ENCODE data around the gene FAM240A.

GRCh38 chr3:46668116-46668515, 55.8 kb downstream of the FAM240A start:
- no peak for TF ChIP-seq CTCF (IDR thresholded peaks at IDR 0.05)
- TF ChIP-seq POLR2A (IDR thresholded peaks at IDR 0.05) = no peak
